ENCODE results near the gene SCRT2.

DNA sequence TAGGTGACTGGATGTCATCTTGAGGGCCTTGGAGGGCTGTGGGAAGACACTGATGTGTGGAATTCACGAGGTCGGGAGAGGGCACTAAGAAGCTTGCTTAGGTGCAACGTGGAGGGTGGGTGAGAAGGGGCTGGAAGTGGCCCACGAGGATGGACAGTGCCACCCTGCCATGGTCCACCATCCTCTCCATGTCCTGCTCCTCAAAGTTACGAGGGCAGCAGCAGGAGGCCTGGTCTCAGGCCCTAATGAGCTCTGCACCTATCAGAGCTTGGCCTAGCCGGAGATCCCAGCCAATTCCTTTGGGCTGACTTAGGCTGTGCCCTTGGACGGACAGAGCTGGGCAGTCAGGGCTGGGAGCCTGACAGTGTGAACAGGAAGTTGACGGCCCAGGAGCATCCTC, 27.8 kb upstream of the SCRT2 start:
- no peak for TF ChIP-seq TAF15 (IDR thresholded peaks at IDR 0.05; ENCODE audit: low read depth, low read length)
- no peak for TF ChIP-seq ZNF311 (CRISPR knock-in tag; IDR thresholded peaks at IDR 0.05)
- TF ChIP-seq ZNF274 (IDR thresholded peaks at IDR 0.05; ENCODE audit: borderline replicate concordance, low read depth, low read length): no peak
- TF ChIP-seq KAT2B (IDR thresholded peaks at IDR 0.05; ENCODE audit: low read depth, low read length): no peak
- TF ChIP-seq ZNF140 (CRISPR knock-in tag; IDR thresholded peaks at IDR 0.05): no peak
- TF ChIP-seq KDM1A (IDR thresholded peaks at IDR 0.05): no peak
- no peak for TF ChIP-seq ZNF184 (CRISPR knock-in tag; IDR thresholded peaks at IDR 0.05)
- no peak for TF ChIP-seq NBN (IDR thresholded peaks at IDR 0.05; ENCODE audit: low read depth)

Data from K562 (cell line).